ENCODE data around the gene CGRRF1. TPM values are rescaled to one million over a fixed set of nuclear protein-coding genes. Genes with fewer than 3 reads are reported as not detected.

The CGRRF1 gene
- total RNA-seq, 1 experiment from 2014 or later, result 14.1 TPM

GRCh38 chr14:54480830-54481562 lies 28.7 kb upstream of the CGRRF1 start:
- H3K36me3 ChIP-seq (ENCODE audit: control insufficient read depth, insufficient read depth, low read length), result peaks cover 17% of the 10 kb centered on the region

DNA sequence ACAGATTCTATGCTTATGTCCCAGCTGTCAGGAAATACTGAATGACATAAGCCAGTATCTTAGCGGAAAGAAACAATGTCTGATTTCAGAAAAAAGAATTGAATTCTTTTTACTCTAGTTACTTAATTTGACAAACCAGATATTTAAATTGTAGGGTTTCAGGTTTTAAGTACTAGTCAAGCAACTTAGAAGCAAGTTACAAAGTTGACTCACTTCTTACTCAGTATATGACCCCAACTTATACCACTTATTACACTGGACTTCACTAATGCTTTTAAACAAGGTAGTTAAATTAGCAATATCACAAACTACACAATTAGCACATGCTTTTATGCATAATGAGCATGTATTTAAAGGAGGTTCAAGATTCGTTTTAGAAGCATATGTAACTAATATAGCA lies 28.0 kb upstream of the CGRRF1 start:
- no peak overlapping the region for H3K27ac ChIP-seq (ENCODE audit: low read length)
- no peak for TF ChIP-seq CTCF (IDR thresholded peaks at IDR 0.05)
- TF ChIP-seq POLR2AphosphoS5 (IDR thresholded peaks at IDR 0.05; ENCODE audit: low read depth, low read length), result no peak
- TF ChIP-seq SIN3A (IDR thresholded peaks at IDR 0.05; ENCODE audit: borderline replicate concordance, insufficient read depth, low read depth, low read length), result no peak
- no peak for TF ChIP-seq TCF7L2 (IDR thresholded peaks at IDR 0.05; ENCODE audit: low read depth, low read length)
- TF ChIP-seq, protein P1, sequence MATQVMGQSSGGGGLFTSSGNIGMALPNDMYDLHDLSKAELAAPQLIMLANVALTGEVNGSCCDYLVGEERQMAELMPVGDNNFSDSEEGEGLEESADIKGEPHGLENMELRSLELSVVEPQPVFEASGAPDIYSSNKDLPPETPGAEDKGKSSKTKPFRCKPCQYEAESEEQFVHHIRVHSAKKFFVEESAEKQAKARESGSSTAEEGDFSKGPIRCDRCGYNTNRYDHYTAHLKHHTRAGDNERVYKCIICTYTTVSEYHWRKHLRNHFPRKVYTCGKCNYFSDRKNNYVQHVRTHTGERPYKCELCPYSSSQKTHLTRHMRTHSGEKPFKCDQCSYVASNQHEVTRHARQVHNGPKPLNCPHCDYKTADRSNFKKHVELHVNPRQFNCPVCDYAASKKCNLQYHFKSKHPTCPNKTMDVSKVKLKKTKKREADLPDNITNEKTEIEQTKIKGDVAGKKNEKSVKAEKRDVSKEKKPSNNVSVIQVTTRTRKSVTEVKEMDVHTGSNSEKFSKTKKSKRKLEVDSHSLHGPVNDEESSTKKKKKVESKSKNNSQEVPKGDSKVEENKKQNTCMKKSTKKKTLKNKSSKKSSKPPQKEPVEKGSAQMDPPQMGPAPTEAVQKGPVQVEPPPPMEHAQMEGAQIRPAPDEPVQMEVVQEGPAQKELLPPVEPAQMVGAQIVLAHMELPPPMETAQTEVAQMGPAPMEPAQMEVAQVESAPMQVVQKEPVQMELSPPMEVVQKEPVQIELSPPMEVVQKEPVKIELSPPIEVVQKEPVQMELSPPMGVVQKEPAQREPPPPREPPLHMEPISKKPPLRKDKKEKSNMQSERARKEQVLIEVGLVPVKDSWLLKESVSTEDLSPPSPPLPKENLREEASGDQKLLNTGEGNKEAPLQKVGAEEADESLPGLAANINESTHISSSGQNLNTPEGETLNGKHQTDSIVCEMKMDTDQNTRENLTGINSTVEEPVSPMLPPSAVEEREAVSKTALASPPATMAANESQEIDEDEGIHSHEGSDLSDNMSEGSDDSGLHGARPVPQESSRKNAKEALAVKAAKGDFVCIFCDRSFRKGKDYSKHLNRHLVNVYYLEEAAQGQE (IDR thresholded peaks at IDR 0.05; ENCODE audit: insufficient read depth in 1 of 2, low read depth in 2 of 2, low read length in 1 of 2), result no peak
- intact Hi-C loops (cut with micrococcal nuclease; ENCODE audit: unreplicated experiment), result no loop called here
- in situ Hi-C loops (cut with HindIII; ENCODE audit: low pct_unique_long_range_greater_than_20kb, low sequenced_read_pairs), result no loop called here
- H3K9me3 ChIP-seq (ENCODE audit: control insufficient read depth, insufficient read depth, low read depth, low read length), result no peaks in the 10 kb centered on the region
- no peak overlapping the region for H3K4me3 ChIP-seq (ENCODE audit: low read depth in 2 of 2, low read length in 2 of 2)
- peaks cover 1% of the 10 kb centered on the region for H3K4me1 ChIP-seq (ENCODE audit: control insufficient read depth, insufficient read depth, low read length)
- no peak for DNase-seq (ENCODE audit: low read depth, low spot score)
- ChIA-PET CTCF (no interaction called here), POLR2A (no interaction called here)
- BruUV-seq (replicated peaks), result no TSS peak
- peaks cover 17% of the 10 kb centered on the region for H3K36me3 ChIP-seq (ENCODE audit: control insufficient read depth, insufficient read depth, low read length)
- ATAC-seq, result no peak
- H3K27me3 ChIP-seq (ENCODE audit: control insufficient read depth, insufficient read depth, low read length), result no peaks in the 10 kb centered on the region

More at GRCh38 chr14:54480830-54481562, 28.7 kb upstream of the CGRRF1 start:
- H3K27ac ChIP-seq (ENCODE audit: low read length), result no peak overlapping the region
- ChIA-PET POLR2A (no interaction called here), CTCF (no interaction called here)
- intact Hi-C loops (cut with micrococcal nuclease; ENCODE audit: unreplicated experiment), result no loop called here
- H3K9me3 ChIP-seq (ENCODE audit: control insufficient read depth, insufficient read depth, low read depth, low read length), result no peaks in the 10 kb centered on the region
- no peaks in the 10 kb centered on the region for H3K4me1 ChIP-seq (ENCODE audit: control insufficient read depth, insufficient read depth, low read length)
- in situ Hi-C loops (cut with HindIII; ENCODE audit: low pct_unique_long_range_greater_than_20kb, low sequenced_read_pairs), result no loop called here
- no peak for TF ChIP-seq SIN3A (IDR thresholded peaks at IDR 0.05; ENCODE audit: borderline replicate concordance, insufficient read depth, low read depth, low read length)
- no peak for TF ChIP-seq CTCF (IDR thresholded peaks at IDR 0.05)
- no peak for ATAC-seq
- BruUV-seq (replicated peaks), result no TSS peak
- H3K27me3 ChIP-seq (ENCODE audit: control insufficient read depth, insufficient read depth, low read length), result no peaks in the 10 kb centered on the region
- H3K4me3 ChIP-seq (ENCODE audit: low read depth in 2 of 2, low read length in 2 of 2), result no peak overlapping the region
- no peak for DNase-seq (ENCODE audit: low read depth, low spot score)

Data from Panc1 (cell line).